ENCODE results near the gene ACSM4. TPM values are rescaled to one million over a fixed set of nuclear protein-coding genes. Genes with fewer than 3 reads are reported as not detected.
"Not testable (repeated sequence)": the region's sequence is repeated elsewhere in the genome, so short reads cannot be mapped to it uniquely, and the experiment has no call there.

The ACSM4 gene
- total and polyA plus RNA-seq, 2 of the 13 experiments (the other 11 are each of a cell fraction or from before 2014, with no cell fraction given), result not detected

DNA sequence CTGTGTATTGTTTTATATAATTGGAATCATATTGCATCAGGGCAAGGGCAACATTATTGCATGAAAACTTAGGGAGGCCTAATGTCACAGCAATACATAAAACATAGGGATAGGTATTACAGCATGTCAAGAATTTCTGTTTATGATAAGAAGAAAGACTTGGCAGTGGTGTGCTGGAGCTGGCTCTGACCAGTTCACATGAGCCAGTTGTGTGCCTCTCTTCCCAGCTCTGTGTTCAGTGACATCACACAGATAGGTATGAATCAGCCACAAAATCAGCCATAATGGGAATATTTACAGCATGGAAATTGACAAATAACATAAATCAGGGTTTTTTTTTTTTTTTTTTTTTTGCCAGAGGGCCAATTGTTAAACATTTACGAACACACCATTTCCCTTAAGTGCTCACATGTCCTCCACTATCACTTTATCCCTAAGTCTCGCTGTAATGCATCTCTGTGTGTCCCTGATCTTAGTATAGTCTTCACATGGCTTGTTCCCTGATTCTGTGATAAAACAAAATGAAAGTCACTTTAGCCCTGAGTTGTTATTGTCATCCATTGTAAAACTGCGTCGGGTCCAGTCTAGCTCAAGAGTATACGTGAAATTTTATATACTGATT is 31.9 kb upstream of the ACSM4 start (continued):
- TF ChIP-seq EEA1 (CRISPR knock-in tag; IDR thresholded peaks at IDR 0.05; ENCODE audit: borderline replicate concordance) (no peak), ZNF703 (CRISPR knock-in tag; IDR thresholded peaks at IDR 0.05; ENCODE audit: borderline replicate concordance) (no peak), TGIF2 (CRISPR knock-in tag; IDR thresholded peaks at IDR 0.05) (no peak), CHD2 (IDR thresholded peaks at IDR 0.05; ENCODE audit: low read depth, low read length) (no peak)

DNA sequence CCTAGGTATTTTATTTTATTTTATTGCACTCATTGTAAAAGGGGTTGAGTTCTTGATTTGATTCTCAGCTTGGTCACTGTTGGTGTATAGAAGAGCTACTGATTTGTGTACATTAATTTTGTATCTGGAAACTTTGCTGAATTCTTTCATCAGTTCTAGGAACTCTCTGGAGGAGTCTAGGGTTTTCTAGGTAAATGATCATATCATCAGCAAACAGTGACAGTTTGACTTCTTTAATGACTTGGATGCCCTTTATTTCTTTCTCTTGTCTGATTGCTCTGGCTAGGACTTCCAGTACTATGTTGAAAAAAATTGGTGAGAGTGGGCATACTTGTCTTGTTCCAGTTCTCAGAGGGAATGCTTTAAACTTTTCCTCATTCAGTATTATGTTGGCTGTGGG is 28.4 kb upstream of the ACSM4 start:
- ATAC-seq; in situ Hi-C loops (cut with HindIII; ENCODE audit: extremely low pct_ligation_motif_present, low pct_unique_long_range_greater_than_20kb); H3K4me3 ChIP-seq (replicated peaks in 1 of 3; ENCODE audit: insufficient read depth in 1 of 3, low read depth in 2 of 3, low read length in 3 of 3); H3K9ac ChIP-seq (ENCODE audit: insufficient read depth, low read depth, low read length); H3K79me2 ChIP-seq (ENCODE audit: insufficient read depth, low read length); intact Hi-C loops (cut with micrococcal nuclease; ENCODE audit: unreplicated experiment); BruUV-seq (replicated peaks); H2AFZ ChIP-seq (ENCODE audit: low read length); H3K27me3 ChIP-seq (ENCODE audit: control insufficient read depth in 1 of 2, insufficient read depth in 2 of 2, low read length in 2 of 2); H3K4me1 ChIP-seq (ENCODE audit: insufficient read depth, low read length); FAIRE-seq; DNase-seq (ENCODE audit: low spot score); H3K36me3 ChIP-seq (replicated peaks in 1 of 2; ENCODE audit: control insufficient read depth in 1 of 2, insufficient read depth in 2 of 2, low read length in 2 of 2); H3K4me2 ChIP-seq (ENCODE audit: low read depth, low read length); CTCF ChIA-PET (ENCODE audit: low intra/inter-chr PET ratio, low total read pairs); H3K9me3 ChIP-seq (ENCODE audit: low read length); H4K20me1 ChIP-seq (ENCODE audit: insufficient read depth, low read length); H3K27ac ChIP-seq (ENCODE audit: extremely low read length, insufficient read depth, low read length); POLR2A ChIA-PET: not testable (repeated sequence)

DNA sequence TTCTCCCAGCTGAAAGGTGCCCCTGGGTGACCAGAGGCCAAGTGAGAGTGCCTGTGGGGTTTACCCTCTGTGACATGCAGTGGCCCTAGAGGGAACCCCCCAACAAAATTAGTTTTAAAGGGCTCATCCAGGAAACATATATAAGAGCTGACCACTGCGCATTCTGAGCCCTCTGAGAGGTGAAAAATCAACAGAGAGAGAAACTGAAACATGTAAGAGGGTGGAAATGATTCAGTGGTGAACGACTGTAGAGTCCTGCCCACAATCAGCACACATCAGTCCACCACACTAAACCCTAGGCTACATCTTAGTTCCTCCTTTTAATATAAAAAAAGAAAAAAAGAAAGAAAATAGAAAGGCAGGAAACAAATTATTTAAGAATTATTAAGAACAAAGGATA is 21.0 kb upstream of the ACSM4 start:
- no TSS peak for BruUV-seq (replicated peaks)
- no peaks in the 10 kb centered on the region for H3K36me3 ChIP-seq (replicated peaks in 1 of 2; ENCODE audit: control insufficient read depth in 1 of 2, insufficient read depth in 2 of 2, low read length in 2 of 2)
- no peak overlapping the region for H3K27ac ChIP-seq (ENCODE audit: extremely low read length, insufficient read depth, low read length)
- TF ChIP-seq ZNF256 (CRISPR knock-in tag; conservative IDR thresholded peaks at IDR 0.05), result no peak
- CTCF ChIA-PET (ENCODE audit: low intra/inter-chr PET ratio, low total read pairs), result no interaction called here
- in situ Hi-C loops (cut with HindIII; ENCODE audit: extremely low pct_ligation_motif_present, low pct_unique_long_range_greater_than_20kb) (no loop called here), intact Hi-C loops (cut with micrococcal nuclease; ENCODE audit: unreplicated experiment) (no loop called here)
- no peaks in the 10 kb centered on the region for H3K9me3 ChIP-seq (ENCODE audit: low read length)
- H3K27me3 ChIP-seq (ENCODE audit: control insufficient read depth in 1 of 2, insufficient read depth in 2 of 2, low read length in 2 of 2), result peaks cover 0 to 4% of the 10 kb centered on the region in 2 experiments; a peak in 1 of 5 replicates
- H3K4me3 ChIP-seq (replicated peaks in 1 of 3; ENCODE audit: insufficient read depth in 1 of 3, low read depth in 2 of 3, low read length in 3 of 3), result no peak overlapping the region
- no peak overlapping the region for H3K9ac ChIP-seq (ENCODE audit: insufficient read depth, low read depth, low read length)
- DNase-seq (ENCODE audit: low spot score) (no peak), ATAC-seq (no peak), FAIRE-seq (no peak)
- no peak overlapping the region for H2AFZ ChIP-seq (ENCODE audit: low read length)
- H3K79me2 ChIP-seq (ENCODE audit: insufficient read depth, low read length), result no peaks in the 10 kb centered on the region
- POLR2A ChIA-PET, result no interaction called here
- no peaks in the 10 kb centered on the region for H3K4me1 ChIP-seq (ENCODE audit: insufficient read depth, low read length)
- H4K20me1 ChIP-seq (ENCODE audit: insufficient read depth, low read length), result no peaks in the 10 kb centered on the region
- H3K4me2 ChIP-seq (ENCODE audit: low read depth, low read length), result no peak overlapping the region
- WGBS (ENCODE audit: low lambda C conversion rate), result 0% methylated on average over 2 of the region's 2 CpGs

Data from HepG2 (cell line).